Right atrium auricular region (tissue), 2 donors: Measurements from ENCODE around the gene APOOL. TPM values are rescaled to one million over a fixed set of nuclear protein-coding genes. Genes with fewer than 3 reads are reported as not detected.

ENCODE experiments used
- DNase-seq: peaks from one replicate; pipeline ENCODE4 v3.0.0-alpha.2; 2019; ENCODE audit warnings: low spot score
- H3K27ac ChIP-seq, 2 donors: fragments of 200-600 bp; sonication (generic); 1 replicate in 1 of 2; 2 replicates in 1 of 2; pipeline ENCODE4 v1.5.1; 2016 to 2019
- H3K27me3 ChIP-seq, 2 donors: fragments of 200-600 bp; sonication (generic); one replicate each; pipeline versions ENCODE4 v1.5.1 to v1.6.0; 2017 to 2019
- H3K36me3 ChIP-seq: fragments of 200-600 bp; sonication (generic); one replicate; pipeline ENCODE4 v1.5.1; 2016
- H3K4me1 ChIP-seq, 2 donors: fragments of 200-600 bp; sonication (generic); one replicate each; pipeline versions ENCODE4 v1.5.1 to v1.6.0; 2017 to 2019
- H3K4me3 ChIP-seq, 2 donors: fragments of 200-600 bp; sonication (generic); 1 replicate in 1 of 2; 2 replicates in 1 of 2; pipeline ENCODE4 v1.5.1; 2017 to 2019; ENCODE audit warnings: mild to moderate bottlenecking in 1 of 2, moderate library complexity in 1 of 2
- H3K9me3 ChIP-seq, 2 donors: fragments of 200-600 bp; sonication (generic); one replicate each; pipeline ENCODE4 v1.5.1; 2019
- CTCF ChIP-seq, 2 donors: fragments of 200-600 bp; sonication (generic); IDR thresholded peaks; one replicate each; pipeline ENCODE4 v1.5.1; 2019; ENCODE audit warnings: antibody characterized with exemption in 2 of 2
- total RNA-seq, 2 donors: library from RNA; depleted of rRNA; stranded (reverse); fragments of >200 nt; gene quantifications; one replicate each; pipeline ENCODE4 v1.1.0, GENCODE V29; 2016

Gene APOOL
- total RNA-seq, 2 donors from 2014 or later, result 13.5 to 24.8 TPM

GRCh38 chrX:85140964-85141363, 137.3 kb downstream of the APOOL start:
- Histone ChIP-seq H3K4me1 (no peaks in the 10 kb centered on the region), H3K4me3 (no peak overlapping the region), H3K27me3 (no peaks in the 10 kb centered on the region), H3K27ac (no peak overlapping the region), H3K36me3 (no peaks in the 10 kb centered on the region), H3K9me3 (no peaks in the 10 kb centered on the region)
- DNase-seq, result no peak
- no peak for TF ChIP-seq CTCF (IDR thresholded peaks at IDR 0.05)

Other genes starting within 250 kb of the APOOL start
- gene SATL1, start 239.9 kb downstream of the APOOL start, total RNA-seq, result under 1 TPM in 1 of 2 donors, not detected in 1; 0.16 TPM
- gene ZNF711, start 240.1 kb downstream of the APOOL start, total RNA-seq, result 1 to 10 TPM; 3.7 to 4.7 TPM